Measurements from ENCODE around the gene ZNF423.

DNA sequence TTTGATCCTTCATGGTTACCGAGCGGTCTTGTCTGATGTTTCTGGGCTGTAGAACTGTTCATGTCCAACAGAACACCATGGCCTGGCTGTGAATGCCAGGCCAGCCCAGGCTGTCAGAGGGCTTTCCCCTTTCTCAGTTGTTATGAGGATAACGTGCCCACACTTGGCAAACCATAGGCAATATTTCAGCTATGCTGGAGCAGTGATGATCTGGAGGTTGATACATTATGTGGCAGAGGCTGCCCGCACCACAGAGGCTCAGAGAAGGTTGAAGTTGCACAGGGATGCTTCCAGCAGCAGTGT lies 389.4 kb downstream of the ZNF423 start:
- TF ChIP-seq, protein P1, sequence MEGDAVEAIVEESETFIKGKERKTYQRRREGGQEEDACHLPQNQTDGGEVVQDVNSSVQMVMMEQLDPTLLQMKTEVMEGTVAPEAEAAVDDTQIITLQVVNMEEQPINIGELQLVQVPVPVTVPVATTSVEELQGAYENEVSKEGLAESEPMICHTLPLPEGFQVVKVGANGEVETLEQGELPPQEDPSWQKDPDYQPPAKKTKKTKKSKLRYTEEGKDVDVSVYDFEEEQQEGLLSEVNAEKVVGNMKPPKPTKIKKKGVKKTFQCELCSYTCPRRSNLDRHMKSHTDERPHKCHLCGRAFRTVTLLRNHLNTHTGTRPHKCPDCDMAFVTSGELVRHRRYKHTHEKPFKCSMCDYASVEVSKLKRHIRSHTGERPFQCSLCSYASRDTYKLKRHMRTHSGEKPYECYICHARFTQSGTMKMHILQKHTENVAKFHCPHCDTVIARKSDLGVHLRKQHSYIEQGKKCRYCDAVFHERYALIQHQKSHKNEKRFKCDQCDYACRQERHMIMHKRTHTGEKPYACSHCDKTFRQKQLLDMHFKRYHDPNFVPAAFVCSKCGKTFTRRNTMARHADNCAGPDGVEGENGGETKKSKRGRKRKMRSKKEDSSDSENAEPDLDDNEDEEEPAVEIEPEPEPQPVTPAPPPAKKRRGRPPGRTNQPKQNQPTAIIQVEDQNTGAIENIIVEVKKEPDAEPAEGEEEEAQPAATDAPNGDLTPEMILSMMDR (conservative IDR thresholded peaks at IDR 0.05 in 1 of 2, IDR thresholded peaks at IDR 0.05 in 1 of 2; ENCODE audit: extremely low read depth in 1 of 2, insufficient read depth in 1 of 2, low read depth in 1 of 2, low read length in 2 of 2), result no peak
- no peak for TF ChIP-seq EZH2 (IDR thresholded peaks at IDR 0.05; ENCODE audit: borderline replicate concordance, low read length)
